CD14-positive monocyte (primary cell): ENCODE results near the gene PLCL2. TPM values are rescaled to one million over a fixed set of nuclear protein-coding genes. Genes with fewer than 3 reads are reported as not detected.

Source experiments
- DNase-seq, 3 donors: peaks; one replicate each; pipeline ENCODE4 v3.0.0-alpha.2; 2011 to 2022
- H2AFZ ChIP-seq: 2 replicates; pipeline ENCODE4 v1.6.0; 2012; ENCODE audit warnings: mild to moderate bottlenecking, low read depth, low read length, inconsistent platforms; ENCODE audit not compliant: insufficient read depth, poor library complexity, severe bottlenecking
- H3K27ac ChIP-seq, 2 donors: 1 replicate in 1 of 2; 2 replicates in 1 of 2; pipeline ENCODE4 v1.5.1; 2012 to 2013; ENCODE audit warnings: low read length in 2 of 2, control low read depth in 1 of 2, inconsistent platforms in 1 of 2, low read depth in 1 of 2, mild to moderate bottlenecking in 1 of 2
- H3K27me3 ChIP-seq, 2 donors: one replicate each; pipeline versions ENCODE4 v1.6.0 to v1.6.1; 2011 to 2013; ENCODE audit warnings: low read length in 2 of 2; ENCODE audit not compliant: control insufficient read depth in 2 of 2, insufficient read depth in 2 of 2
- H3K36me3 ChIP-seq, 2 donors: replicated peaks in 1 of 2; 1 replicate in 1 of 2; 2 replicates in 1 of 2; pipeline versions ENCODE4 v1.5.1 to v1.6.1; 2012 to 2013; ENCODE audit warnings: low read length in 2 of 2, control low read depth in 1 of 2, inconsistent platforms in 1 of 2, mild to moderate bottlenecking in 1 of 2; ENCODE audit not compliant: insufficient read depth in 2 of 2, control insufficient read depth in 1 of 2
- H3K4me1 ChIP-seq, 2 donors: 1 replicate in 1 of 2; 2 replicates in 1 of 2; pipeline versions ENCODE4 v1.5.1 to v1.6.1; 2012 to 2013; ENCODE audit warnings: low read length in 2 of 2, control low read depth in 1 of 2, inconsistent platforms in 1 of 2, mild to moderate bottlenecking in 1 of 2, moderate library complexity in 1 of 2; ENCODE audit not compliant: insufficient read depth in 2 of 2, control insufficient read depth in 1 of 2
- H3K4me2 ChIP-seq: replicated peaks from 2 replicates; pipeline ENCODE3; 2012; ENCODE audit warnings: low read length, moderate library complexity, mild to moderate bottlenecking; ENCODE audit not compliant: poor library complexity, severe bottlenecking; ENCODE audit errors: extremely low read depth
- H3K4me3 ChIP-seq, 3 experiments: fragments of 200-600 bp in 1 of 3; sonication (generic) in 1 of 3; replicated peaks in 1 of 3; 1 replicate in 2 of 3; 2 replicates in 1 of 3; pipeline ENCODE4 v1.5.1; 2011 to 2013; ENCODE audit warnings: low read length in 3 of 3, mild to moderate bottlenecking in 3 of 3, control low read depth in 2 of 3, low read depth in 2 of 3, inconsistent platforms in 1 of 3, moderate library complexity in 1 of 3
- H3K79me2 ChIP-seq: 2 replicates; pipeline ENCODE4 v1.6.0; 2012; ENCODE audit warnings: mild to moderate bottlenecking, control low read depth, inconsistent platforms, low read length, moderate library complexity; ENCODE audit not compliant: insufficient read depth
- H3K9ac ChIP-seq: 2 replicates; pipeline ENCODE4 v1.6.0; 2017; ENCODE audit warnings: low read length, mild to moderate bottlenecking; ENCODE audit not compliant: insufficient read depth, poor library complexity, severe bottlenecking
- H3K9me3 ChIP-seq, 2 donors: replicated peaks in 1 of 2; 1 replicate in 1 of 2; 2 replicates in 1 of 2; pipeline versions ENCODE4 v1.5.1 to v1.6.1; 2012 to 2013; ENCODE audit warnings: low read length in 2 of 2, control low read depth in 1 of 2; ENCODE audit not compliant: control insufficient read depth in 1 of 2, insufficient read depth in 1 of 2
- H4K20me1 ChIP-seq: 2 replicates; pipeline ENCODE4 v1.6.0; 2012; ENCODE audit warnings: mild to moderate bottlenecking, low read length, control low read depth, moderate library complexity; ENCODE audit not compliant: insufficient read depth
- H3K27ac Mint-ChIP-seq, 7 donors: one replicate each; pipeline ENCODE4 v1.8.0; 2020; ENCODE audit warnings: mild to moderate bottlenecking in 7 of 7, mixed read lengths in 7 of 7, moderate library complexity in 6 of 7, inconsistent platforms in 2 of 7
- H3K27me3 Mint-ChIP-seq, 3 donors: one replicate each; pipeline ENCODE4 v1.8.0; 2021 to 2022; ENCODE audit warnings: low read depth in 3 of 3, mild to moderate bottlenecking in 3 of 3, mixed read lengths in 3 of 3, moderate library complexity in 3 of 3, inconsistent platforms in 1 of 3
- H3K36me3 Mint-ChIP-seq, 2 donors: one replicate each; pipeline ENCODE4 v1.8.0; 2020; ENCODE audit warnings: mixed read lengths in 2 of 2, inconsistent platforms in 1 of 2, mild to moderate bottlenecking in 1 of 2
- H3K4me1 Mint-ChIP-seq: one replicate; pipeline ENCODE4 v1.8.0; 2020; ENCODE audit warnings: mild to moderate bottlenecking, mixed read lengths
- H3K4me3 Mint-ChIP-seq, 2 donors: one replicate each; pipeline ENCODE4 v1.8.0; 2020; ENCODE audit warnings: mild to moderate bottlenecking in 2 of 2, mixed read lengths in 2 of 2, moderate library complexity in 1 of 2
- H3K9me3 Mint-ChIP-seq, 7 donors: one replicate each; pipeline ENCODE4 v1.8.0; 2020 to 2022; ENCODE audit warnings: mixed read lengths in 7 of 7, mild to moderate bottlenecking in 6 of 7, moderate library complexity in 6 of 7, inconsistent platforms in 2 of 7
- WGBS: methylation state at CpG from one replicate; pipeline ENCODE4 v1.1.5; 2013; ENCODE audit warnings: missing lambda C conversion rate; ENCODE audit not compliant: insufficient coverage; 5-methylcytosine and 5-hydroxymethylcytosine counted together
- intact Hi-C, 2 donors: fragments of 100-400 bp; cut with micrococcal nuclease; formaldehyde crosslinking; loops; one replicate each; pipeline versions ENCODE4 v1.15.0 to v1.15.1; 2023
- polyA plus RNA-seq, 3 donors: library from polyadenylated mRNA; depleted of rRNA in 1 of 3; unstranded in 2 of 3; stranded (reverse) in 1 of 3; fragments of 300-500 nt in 2 of 3; fragments of >200 nt in 1 of 3; fragmentation: Illumina TruSeq in 2 of 3; gene quantifications; 1 replicate in 2 of 3; 2 replicates in 1 of 3; pipeline ENCODE4 v1.2.3, GENCODE V29; 2012 to 2021
- TF ChIP-seq, protein P1 (sequence below): fragments of 200-600 bp; IDR thresholded peaks from one replicate; pipeline ENCODE4 v1.8.0; 2022; ENCODE audit warnings: antibody characterized with exemption, mild to moderate bottlenecking

Gene PLCL2
- polyA plus RNA-seq, 3 donors, result 18.8 to 32.5 (median 26.8) TPM

DNA sequence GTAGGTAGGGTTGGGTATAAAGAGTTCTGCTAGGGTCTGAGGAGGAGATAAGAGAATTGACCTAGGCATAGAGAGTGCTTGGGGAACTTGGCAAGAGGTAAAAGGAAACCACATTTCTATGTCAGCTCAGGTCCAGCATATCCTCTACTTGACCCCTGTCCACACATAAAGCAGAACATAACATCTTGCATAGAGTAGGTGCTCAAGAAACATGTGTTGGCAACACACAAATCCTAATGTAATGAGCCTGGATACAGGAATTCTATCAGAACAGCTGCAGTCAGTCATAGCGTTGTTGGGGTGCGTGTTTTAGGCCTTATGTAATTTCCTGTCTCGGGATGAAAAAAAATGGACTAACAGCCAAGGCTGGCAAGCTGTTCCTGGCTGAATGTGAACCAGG is 35.0 kb upstream of the PLCL2 start:
- Histone ChIP-seq H3K4me1 (peaks cover 59 to 60% of the 10 kb centered on the region in 2 donors), H4K20me1 (no peaks in the 10 kb centered on the region), H3K9ac (peak overlapping the region; percentile 2), H3K4me2 (peak overlapping the region; percentile 73), H3K36me3 (no peaks in the 10 kb centered on the region), H2AFZ (peak overlapping the region; percentile 9), H3K4me3 (peak overlapping the region in 2 of 3 experiments; percentile 56 to 69), H3K27ac (peak overlapping the region in 1 of 2 donors; percentile 81), H3K27me3 (no peaks in the 10 kb centered on the region), H3K9me3 (no peaks in the 10 kb centered on the region), H3K79me2 (no peaks in the 10 kb centered on the region)
- peaks cover 0 to 2% (median 0%) of the 10 kb centered on the region in 3 donors for H3K27me3 Mint-ChIP-seq
- H3K4me1 Mint-ChIP-seq, result peaks cover 56% of the 10 kb centered on the region
- H3K9me3 Mint-ChIP-seq, result peaks cover 0 to 3% (median 0%) of the 10 kb centered on the region in 7 donors
- peak overlapping the region; percentile 45 to 68 for H3K4me3 Mint-ChIP-seq
- H3K27ac Mint-ChIP-seq, result peak overlapping the region; percentile 89 to 97 (median 95)
- TF ChIP-seq, protein P1, sequence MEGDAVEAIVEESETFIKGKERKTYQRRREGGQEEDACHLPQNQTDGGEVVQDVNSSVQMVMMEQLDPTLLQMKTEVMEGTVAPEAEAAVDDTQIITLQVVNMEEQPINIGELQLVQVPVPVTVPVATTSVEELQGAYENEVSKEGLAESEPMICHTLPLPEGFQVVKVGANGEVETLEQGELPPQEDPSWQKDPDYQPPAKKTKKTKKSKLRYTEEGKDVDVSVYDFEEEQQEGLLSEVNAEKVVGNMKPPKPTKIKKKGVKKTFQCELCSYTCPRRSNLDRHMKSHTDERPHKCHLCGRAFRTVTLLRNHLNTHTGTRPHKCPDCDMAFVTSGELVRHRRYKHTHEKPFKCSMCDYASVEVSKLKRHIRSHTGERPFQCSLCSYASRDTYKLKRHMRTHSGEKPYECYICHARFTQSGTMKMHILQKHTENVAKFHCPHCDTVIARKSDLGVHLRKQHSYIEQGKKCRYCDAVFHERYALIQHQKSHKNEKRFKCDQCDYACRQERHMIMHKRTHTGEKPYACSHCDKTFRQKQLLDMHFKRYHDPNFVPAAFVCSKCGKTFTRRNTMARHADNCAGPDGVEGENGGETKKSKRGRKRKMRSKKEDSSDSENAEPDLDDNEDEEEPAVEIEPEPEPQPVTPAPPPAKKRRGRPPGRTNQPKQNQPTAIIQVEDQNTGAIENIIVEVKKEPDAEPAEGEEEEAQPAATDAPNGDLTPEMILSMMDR, result no peak
- H3K36me3 Mint-ChIP-seq, result peaks cover 0 to 5% of the 10 kb centered on the region in 2 donors
- intact Hi-C loops, result loop anchor here in 1 of 2 donors (5.0 kb wide), 1 partner anchor 33 kb away; the partner anchor contains the start of gene PLCL2
- WGBS, result no CpG with 5 or more reads among the region's 3 CpGs
- peak in 2 of 3 donors; percentile 29 to 50 for DNase-seq

DNA sequence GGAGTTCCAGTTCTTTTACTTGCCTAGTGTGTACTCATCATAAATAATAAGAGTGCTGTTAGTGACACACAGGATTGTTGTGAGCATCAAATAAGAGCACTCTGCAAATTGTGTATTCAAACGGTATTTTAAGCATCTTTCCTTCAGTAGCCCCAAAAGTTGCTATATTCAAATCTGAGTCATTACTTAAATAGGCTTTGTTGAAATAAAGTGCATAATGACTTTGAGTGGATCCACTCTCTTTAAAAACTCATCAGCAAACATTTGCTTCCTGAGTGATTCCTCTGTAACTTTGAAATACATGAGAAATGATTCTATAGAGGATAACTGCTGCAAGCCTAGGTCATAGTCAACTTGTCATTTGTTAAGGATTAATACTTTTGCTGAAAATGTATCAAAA is 29.3 kb upstream of the PLCL2 start:
- DNase-seq, result no peak
- no peaks in the 10 kb centered on the region for H4K20me1 ChIP-seq
- H3K4me3 ChIP-seq, result no peak overlapping the region
- no peak overlapping the region for H3K9ac ChIP-seq
- no peaks in the 10 kb centered on the region for H3K36me3 ChIP-seq
- no peaks in the 10 kb centered on the region for H3K9me3 ChIP-seq
- peaks cover 0 to 2% (median 2%) of the 10 kb centered on the region in 3 donors for H3K27me3 Mint-ChIP-seq
- no CpG with 5 or more reads among the region's 1 CpG for WGBS
- peaks cover 4 to 6% of the 10 kb centered on the region in 2 donors for H3K4me1 ChIP-seq
- TF ChIP-seq, protein P1, result no peak
- H3K36me3 Mint-ChIP-seq, result no peaks in the 10 kb centered on the region
- H3K27ac ChIP-seq, result no peak overlapping the region
- H3K27me3 ChIP-seq, result no peaks in the 10 kb centered on the region
- H3K79me2 ChIP-seq, result no peaks in the 10 kb centered on the region
- no peak overlapping the region for H2AFZ ChIP-seq
- intact Hi-C loops, result no loop called here
- H3K27ac Mint-ChIP-seq, result no peak overlapping the region
- no peak overlapping the region for H3K4me2 ChIP-seq
- peaks cover 11% of the 10 kb centered on the region for H3K4me1 Mint-ChIP-seq
- H3K9me3 Mint-ChIP-seq, result no peaks in the 10 kb centered on the region
- no peak overlapping the region for H3K4me3 Mint-ChIP-seq
